HG03342 (cell line): ENCODE data around the gene OSBPL3.

ENCODE experiments used
- ATAC-seq: cut with Tn5 transposase; IDR thresholded peaks from one replicate; pipeline ENCODE4 v1.9.1; 2021; ENCODE audit warnings: mild to moderate bottlenecking, moderate library complexity; ENCODE audit not compliant: unreplicated experiment

Gene OSBPL3

GRCh38 chr7:24748521-24748920 is 231.5 kb downstream of the OSBPL3 start:
- no peak for ATAC-seq
